Peyer's patch (tissue), 4 donors: ENCODE data around the gene BANF1.

Source experiments
- POLR2A ChIP-seq, 2 donors: fragments of 450-650 bp; IDR thresholded peaks; one replicate each; pipeline ENCODE4 v1.5.1; 2017; ENCODE audit warnings: antibody characterized with exemption in 2 of 2, mild to moderate bottlenecking in 2 of 2, moderate library complexity in 2 of 2
- TF ChIP-seq, protein P1 (sequence below), 6 experiments: fragments of 450-650 bp in 4 of 6; fragments of 200-600 bp in 2 of 6; sonication (generic) in 1 of 6; IDR thresholded peaks; one replicate each; pipeline ENCODE4 v1.5.1; 2017 to 2019; ENCODE audit warnings: antibody characterized with exemption in 6 of 6, mild to moderate bottlenecking in 3 of 6, moderate library complexity in 1 of 6

DNA sequence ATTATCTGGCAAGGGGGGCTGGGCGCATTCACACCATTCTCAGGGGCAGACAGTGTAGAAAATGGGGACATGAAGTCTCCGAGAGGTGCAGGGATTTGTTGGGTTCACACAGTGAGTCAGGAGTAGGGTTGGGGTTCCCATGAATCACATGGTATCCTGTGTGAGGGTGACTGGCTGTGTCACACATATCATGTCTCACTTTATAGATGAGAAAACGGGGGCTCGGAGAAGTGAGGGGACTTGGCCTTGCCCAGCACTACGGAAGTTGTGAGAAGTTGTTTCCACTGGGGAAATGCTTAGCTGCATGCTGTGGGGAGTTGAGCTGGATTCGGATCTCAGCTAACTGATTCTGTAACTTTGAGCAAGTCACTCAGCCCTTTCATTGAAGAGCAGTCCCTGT is 42.5 kb downstream of the BANF1 start:
- TF ChIP-seq, protein P1, sequence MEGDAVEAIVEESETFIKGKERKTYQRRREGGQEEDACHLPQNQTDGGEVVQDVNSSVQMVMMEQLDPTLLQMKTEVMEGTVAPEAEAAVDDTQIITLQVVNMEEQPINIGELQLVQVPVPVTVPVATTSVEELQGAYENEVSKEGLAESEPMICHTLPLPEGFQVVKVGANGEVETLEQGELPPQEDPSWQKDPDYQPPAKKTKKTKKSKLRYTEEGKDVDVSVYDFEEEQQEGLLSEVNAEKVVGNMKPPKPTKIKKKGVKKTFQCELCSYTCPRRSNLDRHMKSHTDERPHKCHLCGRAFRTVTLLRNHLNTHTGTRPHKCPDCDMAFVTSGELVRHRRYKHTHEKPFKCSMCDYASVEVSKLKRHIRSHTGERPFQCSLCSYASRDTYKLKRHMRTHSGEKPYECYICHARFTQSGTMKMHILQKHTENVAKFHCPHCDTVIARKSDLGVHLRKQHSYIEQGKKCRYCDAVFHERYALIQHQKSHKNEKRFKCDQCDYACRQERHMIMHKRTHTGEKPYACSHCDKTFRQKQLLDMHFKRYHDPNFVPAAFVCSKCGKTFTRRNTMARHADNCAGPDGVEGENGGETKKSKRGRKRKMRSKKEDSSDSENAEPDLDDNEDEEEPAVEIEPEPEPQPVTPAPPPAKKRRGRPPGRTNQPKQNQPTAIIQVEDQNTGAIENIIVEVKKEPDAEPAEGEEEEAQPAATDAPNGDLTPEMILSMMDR (IDR thresholded peaks at IDR 0.05) = no peak
- no peak for TF ChIP-seq POLR2A (IDR thresholded peaks at IDR 0.05)
